Caki2 (cell line): ENCODE data around the gene APOC4. TPM values are rescaled to one million over a fixed set of nuclear protein-coding genes. Genes with fewer than 3 reads are reported as not detected.
"Not testable (repeated sequence)": the region's sequence is repeated elsewhere in the genome, so short reads cannot be mapped to it uniquely, and the experiment has no call there.

Source experiments
- DNase-seq: peaks from one replicate; pipeline ENCODE4 v3.0.0-alpha.2; 2015; ENCODE audit warnings: low read depth
- in situ Hi-C: cut with HindIII; loops from 2 replicates; pipeline ENCODE4 v1.10.0; 2016; ENCODE audit warnings: low sequenced_read_pairs, low pct_unique_long_range_greater_than_20kb, mixed read lengths
- total RNA-seq: library from RNA; depleted of rRNA; stranded (reverse); fragments of >200 nt; shearing (Covaris generic); gene quantifications from 2 replicates; pipeline ENCODE4 v1.2.3, GENCODE V29; 2014; ENCODE audit warnings: low replicate concordance; rRNA removed

Gene APOC4, protein sequence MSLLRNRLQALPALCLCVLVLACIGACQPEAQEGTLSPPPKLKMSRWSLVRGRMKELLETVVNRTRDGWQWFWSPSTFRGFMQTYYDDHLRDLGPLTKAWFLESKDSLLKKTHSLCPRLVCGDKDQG
- not detected in 2 replicates for total RNA-seq

DNA sequence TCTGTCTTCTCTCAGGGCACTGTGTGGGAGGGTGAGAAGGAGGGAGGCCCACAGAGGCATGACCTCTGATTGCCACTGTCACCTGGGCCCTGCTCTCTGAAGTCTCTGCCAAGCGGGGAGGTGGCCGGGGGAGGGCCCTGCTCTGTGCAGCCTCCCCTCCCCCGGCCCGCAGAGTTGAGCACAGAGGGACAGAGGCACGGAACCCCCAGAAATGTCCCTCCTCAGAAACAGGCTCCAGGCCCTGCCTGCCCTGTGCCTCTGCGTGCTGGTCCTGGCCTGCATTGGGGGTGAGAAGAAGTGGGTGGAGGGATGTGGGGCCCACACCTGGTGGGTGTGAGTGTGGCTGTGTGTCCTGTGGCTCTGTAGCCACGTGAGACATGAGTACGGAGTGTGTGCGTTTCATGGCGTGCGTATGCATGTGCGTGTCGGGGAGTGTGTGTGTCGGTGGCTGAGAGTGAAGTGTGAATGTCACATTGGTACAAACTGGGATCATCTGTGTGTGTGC lies at the start of gene APOC4:
Gene APOC4, plus strand, starts transcription at position 171 of the 505 bp plus-strand sequence. Its CDS starts 41 bp downstream, at position 212.
- DNase-seq, result no peak
- in situ Hi-C loops, result no loop called here

DNA sequence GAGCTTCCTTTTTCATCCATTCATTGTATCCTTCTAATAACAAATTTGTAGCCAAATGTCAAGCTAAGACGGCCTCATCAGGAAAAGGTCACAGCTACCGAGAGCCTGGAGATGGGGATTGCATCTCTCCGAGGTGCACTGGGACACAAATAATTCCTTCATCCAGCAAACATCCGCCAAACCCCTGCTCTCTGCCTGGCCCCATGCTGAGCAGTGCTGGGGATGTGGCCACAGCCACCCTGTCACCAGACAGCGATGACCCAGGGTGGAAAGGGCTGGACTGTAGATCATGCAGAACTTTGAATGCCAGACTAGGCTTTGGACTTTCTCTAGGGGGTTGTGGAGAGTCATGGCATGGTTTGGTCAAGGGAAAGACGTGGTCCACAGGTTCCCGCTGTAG lies 49.1 kb upstream of the APOC4 start:
- in situ Hi-C loops, result no loop called here
- DNase-seq, result no peak

DNA sequence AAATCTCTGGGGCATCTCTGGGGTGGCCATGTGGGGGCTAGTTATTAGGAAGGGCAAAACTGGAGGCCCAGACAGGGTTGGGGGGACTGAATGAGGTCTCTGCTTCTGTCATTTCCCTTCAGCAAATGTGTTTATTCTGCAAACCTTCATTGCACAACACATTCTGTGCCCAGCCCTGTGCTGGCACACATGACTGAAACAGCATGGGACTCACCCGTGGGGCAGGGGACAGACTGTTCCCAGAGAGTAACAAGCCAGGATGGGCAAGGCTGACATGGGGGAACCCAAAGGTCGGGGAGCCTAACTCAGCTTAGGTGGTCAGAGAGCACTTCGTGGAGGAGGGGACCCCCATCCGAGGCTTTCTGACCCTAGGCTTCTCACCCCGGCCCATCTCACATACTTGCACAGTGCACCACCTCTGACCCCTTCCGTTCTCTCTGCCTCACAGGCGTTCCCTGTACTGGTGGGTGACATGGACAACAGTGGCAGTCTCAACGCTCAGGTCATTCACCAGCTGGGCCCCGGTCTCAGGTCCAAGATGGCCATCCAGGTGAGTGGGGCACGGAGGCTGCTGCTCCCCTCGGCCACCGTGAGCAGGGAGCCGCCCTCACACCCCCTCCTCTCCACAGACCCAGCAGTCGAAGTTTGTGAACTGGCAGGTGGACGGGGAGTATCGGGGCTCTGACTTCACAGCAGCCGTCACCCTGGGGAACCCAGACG lies 48.5 kb upstream of the APOC4 start:
- in situ Hi-C loops, result no loop called here
- no peak for DNase-seq

DNA sequence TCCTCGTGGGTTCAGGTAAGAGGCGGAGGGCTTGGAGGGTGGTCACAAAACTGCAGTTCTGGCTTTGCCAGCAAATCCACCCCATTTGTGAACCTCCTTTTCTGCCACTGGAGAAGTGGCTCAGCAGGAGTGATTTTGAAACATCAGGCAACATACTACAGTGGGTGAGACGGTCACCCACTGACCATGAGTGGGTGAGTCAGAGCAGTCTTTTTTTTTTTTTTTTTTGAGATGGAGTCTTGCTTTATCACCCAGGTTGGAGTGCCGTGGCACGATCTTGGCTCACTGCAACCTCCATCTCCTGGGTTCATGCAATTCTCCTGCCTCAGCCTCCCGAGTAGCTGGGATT lies 48.0 kb upstream of the APOC4 start:
- in situ Hi-C loops, result no loop called here
- no peak for DNase-seq

DNA sequence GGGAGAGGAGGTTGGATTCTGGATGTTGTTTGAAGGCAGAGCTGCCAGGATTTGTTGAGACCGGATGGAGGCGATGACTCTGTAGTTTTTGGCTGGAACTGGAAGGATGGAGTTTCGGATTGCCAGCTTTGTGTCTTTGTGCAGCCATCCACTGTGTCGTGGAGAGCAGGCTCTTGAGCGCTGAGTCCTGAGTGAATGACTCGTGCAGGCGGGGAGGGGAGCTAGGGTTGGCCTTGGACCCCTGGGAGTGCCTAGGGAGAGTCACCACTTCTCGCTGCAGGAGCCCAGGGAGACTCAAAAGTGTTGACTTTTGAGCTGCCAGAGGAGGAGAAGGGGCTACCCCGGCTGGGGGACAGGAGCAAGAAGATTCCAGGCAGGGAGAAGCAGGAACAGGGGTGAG lies 47.1 kb upstream of the APOC4 start:
- DNase-seq, result no peak
- in situ Hi-C loops, result no loop called here

DNA sequence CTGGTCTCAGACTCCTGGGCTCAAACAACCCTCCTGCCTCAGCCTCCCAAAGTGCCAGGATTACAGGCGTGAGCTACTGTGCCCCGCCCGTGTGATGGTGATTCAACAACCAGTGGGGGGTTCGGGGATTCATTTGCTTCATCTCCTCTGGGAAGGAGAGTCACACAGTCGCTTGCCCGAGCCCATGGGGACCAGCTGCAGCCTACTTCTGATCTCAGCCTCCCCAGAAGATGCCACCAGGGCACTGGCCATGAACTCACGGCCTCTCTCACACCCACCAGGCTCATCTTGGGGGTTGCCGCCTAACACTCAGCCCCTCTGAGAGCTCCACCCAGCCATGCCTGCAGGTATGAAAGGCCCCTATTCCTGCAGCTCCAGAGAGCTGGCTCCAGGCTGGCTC lies 44.2 kb upstream of the APOC4 start:
- in situ Hi-C loops, result no loop called here
- DNase-seq, result no peak

DNA sequence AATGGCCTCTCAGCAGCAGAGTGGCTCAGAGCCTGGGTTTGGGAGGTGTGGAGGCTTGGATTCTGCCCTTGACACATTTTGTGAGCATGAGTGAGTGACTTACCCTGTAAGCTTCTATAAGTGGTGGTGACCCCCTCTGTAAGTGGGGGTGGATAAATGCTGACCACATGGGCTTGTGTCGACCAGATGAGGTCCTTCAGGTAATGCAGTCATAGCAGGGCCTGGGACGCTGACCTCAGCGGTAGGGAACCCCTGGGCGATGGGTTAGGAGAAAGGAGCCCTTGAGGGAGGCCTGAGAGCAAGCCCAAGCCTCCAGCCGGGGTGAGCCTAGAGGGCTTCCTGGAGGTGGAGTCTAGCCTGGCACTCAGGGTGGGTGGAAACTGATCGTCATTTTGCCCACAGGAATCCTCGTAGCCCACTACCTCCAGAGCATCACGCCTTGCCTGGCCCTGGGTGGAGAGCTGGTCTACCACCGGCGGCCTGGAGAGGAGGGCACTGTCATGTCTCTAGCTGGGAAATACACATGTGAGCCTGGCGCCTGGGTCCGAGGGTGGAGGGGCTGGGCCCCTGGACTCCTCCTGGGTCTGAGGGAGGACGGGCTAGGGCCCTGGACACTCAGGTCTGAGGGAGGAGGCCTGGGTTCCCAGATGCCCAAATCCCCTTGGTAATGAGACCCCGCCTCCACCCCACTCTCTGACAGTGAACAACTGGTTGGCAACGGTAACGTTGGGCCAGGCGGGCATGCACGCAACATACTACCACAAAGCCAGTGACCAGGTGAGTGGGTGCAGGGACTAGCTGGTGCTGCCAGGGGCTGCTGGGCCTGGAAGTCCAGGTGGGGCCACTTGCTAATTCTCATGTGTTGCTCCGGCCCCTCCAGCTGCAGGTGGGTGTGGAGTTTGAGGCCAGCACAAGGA lies 41.5 kb upstream of the APOC4 start:
- in situ Hi-C loops, result no loop called here
- no peak for DNase-seq

DNA sequence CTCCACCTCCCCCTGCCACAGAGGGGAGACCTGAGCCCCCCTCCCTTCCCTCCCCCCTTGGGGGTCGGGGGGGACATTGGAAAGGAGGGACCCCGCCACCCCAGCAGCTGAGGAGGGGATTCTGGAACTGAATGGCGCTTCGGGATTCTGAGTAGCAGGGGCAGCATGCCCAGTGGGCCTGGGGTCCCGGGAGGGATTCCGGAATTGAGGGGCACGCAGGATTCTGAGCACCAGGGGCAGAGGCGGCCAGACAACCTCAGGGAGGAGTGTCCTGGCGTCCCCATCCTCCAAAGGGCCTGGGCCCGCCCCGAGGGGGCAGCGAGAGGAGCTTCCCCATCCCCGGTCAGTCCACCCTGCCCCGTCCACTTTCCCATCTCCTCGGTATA lies 38.8 kb upstream of the APOC4 start:
- in situ Hi-C loops, result no loop called here
- no peak for DNase-seq

DNA sequence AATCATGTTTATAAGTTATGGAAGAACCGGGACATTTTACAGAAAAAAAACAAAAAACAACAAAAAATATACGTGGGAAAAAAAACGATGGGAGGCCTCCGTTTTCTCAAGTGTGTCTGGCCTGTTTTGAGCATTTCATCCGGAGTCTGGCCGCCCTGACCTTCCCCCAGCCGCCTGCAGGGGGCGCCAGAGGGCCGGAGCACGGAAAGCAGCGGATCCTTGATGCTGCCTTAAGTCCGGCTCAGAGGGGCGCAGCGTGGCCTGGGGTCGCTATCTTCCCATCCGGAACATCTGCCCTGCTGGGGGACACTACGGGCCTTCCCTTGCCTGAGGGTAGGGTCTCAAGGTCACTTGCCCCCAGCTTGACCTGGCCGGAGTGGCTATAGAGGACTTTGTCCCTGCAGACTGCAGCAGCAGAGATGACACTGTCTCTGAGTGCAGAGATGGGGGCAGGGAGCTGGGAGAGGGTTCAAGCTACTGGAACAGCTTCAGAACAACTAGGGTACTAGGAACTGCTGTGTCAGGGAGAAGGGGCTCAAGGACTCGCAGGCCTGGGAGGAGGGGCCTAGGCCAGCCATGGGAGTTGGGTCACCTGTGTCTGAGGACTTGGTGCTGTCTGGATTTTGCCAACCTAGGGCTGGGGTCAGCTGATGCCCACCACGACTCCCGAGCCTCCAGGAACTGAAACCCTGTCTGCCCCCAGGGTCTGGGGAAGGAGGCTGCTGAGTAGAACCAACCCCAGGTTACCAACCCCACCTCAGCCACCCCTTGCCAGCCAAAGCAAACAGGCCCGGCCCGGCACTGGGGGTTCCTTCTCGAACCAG lies 38.2 kb upstream of the APOC4 start:
- peak; percentile 77 for DNase-seq
- in situ Hi-C loops, result no loop called here

DNA sequence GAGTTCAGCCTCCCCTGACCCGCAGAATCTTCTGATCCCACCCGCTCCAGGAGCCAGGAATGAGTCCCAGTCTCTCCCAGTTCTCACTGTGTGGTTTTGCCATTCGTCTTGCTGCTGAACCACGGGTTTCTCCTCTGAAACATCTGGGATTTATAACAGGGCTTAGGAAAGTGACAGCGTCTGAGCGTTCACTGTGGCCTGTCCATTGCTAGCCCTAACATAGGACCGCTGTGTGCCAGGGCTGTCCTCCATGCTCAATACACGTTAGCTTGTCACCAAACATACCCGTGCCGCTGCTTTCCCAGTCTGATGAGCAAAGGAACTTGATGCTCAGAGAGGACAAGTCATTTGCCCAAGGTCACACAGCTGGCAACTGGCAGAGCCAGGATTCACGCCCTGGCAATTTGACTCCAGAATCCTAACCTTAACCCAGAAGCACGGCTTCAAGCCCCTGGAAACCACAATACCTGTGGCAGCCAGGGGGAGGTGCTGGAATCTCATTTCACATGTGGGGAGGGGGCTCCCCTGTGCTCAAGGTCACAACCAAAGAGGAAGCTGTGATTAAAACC lies 37.5 kb upstream of the APOC4 start:
- in situ Hi-C loops, result no loop called here
- DNase-seq, result no peak

DNA sequence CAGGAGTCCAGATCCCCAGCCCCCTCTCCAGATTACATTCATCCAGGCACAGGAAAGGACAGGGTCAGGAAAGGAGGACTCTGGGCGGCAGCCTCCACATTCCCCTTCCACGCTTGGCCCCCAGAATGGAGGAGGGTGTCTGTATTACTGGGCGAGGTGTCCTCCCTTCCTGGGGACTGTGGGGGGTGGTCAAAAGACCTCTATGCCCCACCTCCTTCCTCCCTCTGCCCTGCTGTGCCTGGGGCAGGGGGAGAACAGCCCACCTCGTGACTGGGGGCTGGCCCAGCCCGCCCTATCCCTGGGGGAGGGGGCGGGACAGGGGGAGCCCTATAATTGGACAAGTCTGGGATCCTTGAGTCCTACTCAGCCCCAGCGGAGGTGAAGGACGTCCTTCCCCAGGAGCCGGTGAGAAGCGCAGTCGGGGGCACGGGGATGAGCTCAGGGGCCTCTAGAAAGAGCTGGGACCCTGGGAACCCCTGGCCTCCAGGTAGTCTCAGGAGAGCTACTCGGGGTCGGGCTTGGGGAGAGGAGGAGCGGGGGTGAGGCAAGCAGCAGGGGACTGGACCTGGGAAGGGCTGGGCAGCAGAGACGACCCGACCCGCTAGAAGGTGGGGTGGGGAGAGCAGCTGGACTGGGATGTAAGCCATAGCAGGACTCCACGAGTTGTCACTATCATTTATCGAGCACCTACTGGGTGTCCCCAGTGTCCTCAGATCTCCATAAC lies 36.4 kb upstream of the APOC4 start, which contains the start of gene APOE:
Gene APOE, plus strand, starts transcription at position 360 of the 724 bp plus-strand sequence. CDS start 829 bp downstream, outside the sequence.
- in situ Hi-C loops, result no loop called here
- DNase-seq, result no peak

DNA sequence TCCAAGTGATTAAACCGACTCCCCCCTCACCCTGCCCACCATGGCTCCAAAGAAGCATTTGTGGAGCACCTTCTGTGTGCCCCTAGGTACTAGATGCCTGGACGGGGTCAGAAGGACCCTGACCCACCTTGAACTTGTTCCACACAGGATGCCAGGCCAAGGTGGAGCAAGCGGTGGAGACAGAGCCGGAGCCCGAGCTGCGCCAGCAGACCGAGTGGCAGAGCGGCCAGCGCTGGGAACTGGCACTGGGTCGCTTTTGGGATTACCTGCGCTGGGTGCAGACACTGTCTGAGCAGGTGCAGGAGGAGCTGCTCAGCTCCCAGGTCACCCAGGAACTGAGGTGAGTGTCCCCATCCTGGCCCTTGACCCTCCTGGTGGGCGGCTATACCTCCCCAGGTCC lies 34.4 kb upstream of the APOC4 start:
- in situ Hi-C loops, result no loop called here
- DNase-seq, result no peak

DNA sequence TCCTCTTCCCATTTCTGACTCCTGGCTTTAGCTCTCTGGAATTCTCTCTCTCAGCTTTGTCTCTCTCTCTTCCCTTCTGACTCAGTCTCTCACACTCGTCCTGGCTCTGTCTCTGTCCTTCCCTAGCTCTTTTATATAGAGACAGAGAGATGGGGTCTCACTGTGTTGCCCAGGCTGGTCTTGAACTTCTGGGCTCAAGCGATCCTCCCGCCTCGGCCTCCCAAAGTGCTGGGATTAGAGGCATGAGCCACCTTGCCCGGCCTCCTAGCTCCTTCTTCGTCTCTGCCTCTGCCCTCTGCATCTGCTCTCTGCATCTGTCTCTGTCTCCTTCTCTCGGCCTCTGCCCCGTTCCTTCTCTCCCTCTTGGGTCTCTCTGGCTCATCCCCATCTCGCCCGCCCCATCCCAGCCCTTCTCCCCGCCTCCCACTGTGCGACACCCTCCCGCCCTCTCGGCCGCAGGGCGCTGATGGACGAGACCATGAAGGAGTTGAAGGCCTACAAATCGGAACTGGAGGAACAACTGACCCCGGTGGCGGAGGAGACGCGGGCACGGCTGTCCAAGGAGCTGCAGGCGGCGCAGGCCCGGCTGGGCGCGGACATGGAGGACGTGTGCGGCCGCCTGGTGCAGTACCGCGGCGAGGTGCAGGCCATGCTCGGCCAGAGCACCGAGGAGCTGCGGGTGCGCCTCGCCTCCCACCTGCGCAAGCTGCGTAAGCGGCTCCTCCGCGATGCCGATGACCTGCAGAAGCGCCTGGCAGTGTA lies 33.8 kb upstream of the APOC4 start:
- in situ Hi-C loops, result no loop called here
- no peak for DNase-seq

DNA sequence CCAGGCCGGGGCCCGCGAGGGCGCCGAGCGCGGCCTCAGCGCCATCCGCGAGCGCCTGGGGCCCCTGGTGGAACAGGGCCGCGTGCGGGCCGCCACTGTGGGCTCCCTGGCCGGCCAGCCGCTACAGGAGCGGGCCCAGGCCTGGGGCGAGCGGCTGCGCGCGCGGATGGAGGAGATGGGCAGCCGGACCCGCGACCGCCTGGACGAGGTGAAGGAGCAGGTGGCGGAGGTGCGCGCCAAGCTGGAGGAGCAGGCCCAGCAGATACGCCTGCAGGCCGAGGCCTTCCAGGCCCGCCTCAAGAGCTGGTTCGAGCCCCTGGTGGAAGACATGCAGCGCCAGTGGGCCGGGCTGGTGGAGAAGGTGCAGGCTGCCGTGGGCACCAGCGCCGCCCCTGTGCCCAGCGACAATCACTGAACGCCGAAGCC lies 33.2 kb upstream of the APOC4 start:
- in situ Hi-C loops, result no loop called here
- DNase-seq, result no peak

DNA sequence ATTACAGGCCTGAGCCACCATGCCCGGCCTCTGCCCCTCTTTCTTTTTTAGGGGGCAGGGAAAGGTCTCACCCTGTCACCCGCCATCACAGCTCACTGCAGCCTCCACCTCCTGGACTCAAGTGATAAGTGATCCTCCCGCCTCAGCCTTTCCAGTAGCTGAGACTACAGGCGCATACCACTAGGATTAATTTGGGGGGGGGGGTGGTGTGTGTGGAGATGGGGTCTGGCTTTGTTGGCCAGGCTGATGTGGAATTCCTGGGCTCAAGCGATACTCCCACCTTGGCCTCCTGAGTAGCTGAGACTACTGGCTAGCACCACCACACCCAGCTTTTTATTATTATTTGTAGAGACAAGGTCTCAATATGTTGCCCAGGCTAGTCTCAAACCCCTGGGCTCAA lies 32.3 kb upstream of the APOC4 start:
- no peak for DNase-seq
- in situ Hi-C loops, result no loop called here

DNA sequence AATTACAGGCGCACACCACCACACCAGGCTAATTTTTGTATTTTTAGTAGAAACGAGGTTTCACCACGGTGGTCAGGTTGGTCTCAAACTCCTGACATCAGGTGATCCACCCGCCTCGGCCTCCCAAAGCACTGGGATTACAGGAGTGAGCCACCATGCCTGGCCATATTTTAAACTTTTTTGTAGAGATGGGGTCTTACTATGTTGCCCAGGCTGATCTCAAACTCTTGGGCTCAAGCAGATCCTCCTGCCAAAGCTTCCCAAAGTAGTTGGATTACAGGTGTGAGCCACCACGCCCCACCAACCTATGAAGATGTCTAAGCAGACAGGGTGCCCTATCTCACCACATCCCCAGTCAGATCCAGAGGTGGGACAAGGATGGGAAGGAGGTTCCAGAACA lies 30.1 kb upstream of the APOC4 start:
- DNase-seq, in situ Hi-C loops: not testable (repeated sequence)

DNA sequence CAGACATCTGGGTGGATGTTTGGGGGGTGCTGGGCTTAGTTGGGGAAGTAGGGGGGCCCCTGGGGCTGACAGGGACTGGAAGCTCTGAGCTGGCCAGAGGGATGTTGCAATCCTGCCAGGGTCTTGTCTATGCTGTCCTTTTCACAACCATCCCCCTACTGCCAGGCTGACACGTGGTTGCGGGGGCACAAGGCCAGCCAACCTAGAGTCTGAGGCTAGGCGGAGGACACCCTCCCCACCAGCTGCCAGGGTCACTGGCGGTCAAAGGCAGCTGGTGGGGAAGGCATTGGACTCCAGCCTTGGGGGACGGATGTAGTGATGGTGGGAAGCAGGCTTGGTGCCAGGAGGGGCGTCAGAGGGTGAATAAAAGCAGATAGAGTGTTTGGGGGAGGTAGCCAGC lies 29.2 kb upstream of the APOC4 start:
- in situ Hi-C loops, result no loop called here
- DNase-seq, result no peak
